Loucy (cell line): ENCODE results near the gene MIEF1.

ENCODE experiments used
- EZH2phosphoT487 ChIP-seq: fragments of 200-600 bp; IDR thresholded peaks from 2 replicates; pipeline ENCODE4 v1.6.1; 2018; ENCODE audit warnings: antibody characterized with exemption, mild to moderate bottlenecking, moderate library complexity, borderline replicate concordance
- TF ChIP-seq, protein P1 (sequence below): fragments of 200-600 bp; sonication (generic); conservative IDR thresholded peaks from 2 replicates; pipeline ENCODE4 v1.5.1; 2014; ENCODE audit warnings: mild to moderate bottlenecking, antibody characterized with exemption, low read length

DNA sequence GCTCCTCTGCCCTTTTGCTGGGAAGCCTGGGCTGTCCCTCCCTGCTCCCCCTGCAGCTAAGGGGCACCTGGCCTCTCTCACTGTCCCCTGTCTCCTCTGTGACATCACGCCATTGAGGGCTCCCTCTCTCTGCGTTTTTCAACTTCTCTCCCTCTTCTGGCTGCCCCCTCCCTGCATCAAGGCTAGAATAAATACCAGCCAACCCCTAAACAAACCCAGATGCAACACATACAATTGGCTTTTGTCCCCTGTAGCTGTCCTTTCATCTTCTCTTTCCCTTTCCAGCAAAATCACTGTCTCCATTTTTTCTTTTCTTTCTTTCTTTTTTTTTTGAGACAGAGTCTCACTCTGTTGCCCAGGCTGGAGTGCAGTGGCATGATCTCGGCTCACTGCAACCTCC lies 3.3 kb upstream of the MIEF1 start:
- TF ChIP-seq, protein P1, sequence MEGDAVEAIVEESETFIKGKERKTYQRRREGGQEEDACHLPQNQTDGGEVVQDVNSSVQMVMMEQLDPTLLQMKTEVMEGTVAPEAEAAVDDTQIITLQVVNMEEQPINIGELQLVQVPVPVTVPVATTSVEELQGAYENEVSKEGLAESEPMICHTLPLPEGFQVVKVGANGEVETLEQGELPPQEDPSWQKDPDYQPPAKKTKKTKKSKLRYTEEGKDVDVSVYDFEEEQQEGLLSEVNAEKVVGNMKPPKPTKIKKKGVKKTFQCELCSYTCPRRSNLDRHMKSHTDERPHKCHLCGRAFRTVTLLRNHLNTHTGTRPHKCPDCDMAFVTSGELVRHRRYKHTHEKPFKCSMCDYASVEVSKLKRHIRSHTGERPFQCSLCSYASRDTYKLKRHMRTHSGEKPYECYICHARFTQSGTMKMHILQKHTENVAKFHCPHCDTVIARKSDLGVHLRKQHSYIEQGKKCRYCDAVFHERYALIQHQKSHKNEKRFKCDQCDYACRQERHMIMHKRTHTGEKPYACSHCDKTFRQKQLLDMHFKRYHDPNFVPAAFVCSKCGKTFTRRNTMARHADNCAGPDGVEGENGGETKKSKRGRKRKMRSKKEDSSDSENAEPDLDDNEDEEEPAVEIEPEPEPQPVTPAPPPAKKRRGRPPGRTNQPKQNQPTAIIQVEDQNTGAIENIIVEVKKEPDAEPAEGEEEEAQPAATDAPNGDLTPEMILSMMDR: no peak
- TF ChIP-seq EZH2phosphoT487: no peak
